ENCODE data around the gene PLB1.
A peak's percentile ranks its signal among the peaks of the same experiment; 100 is the strongest.

The PLB1 gene

DNA sequence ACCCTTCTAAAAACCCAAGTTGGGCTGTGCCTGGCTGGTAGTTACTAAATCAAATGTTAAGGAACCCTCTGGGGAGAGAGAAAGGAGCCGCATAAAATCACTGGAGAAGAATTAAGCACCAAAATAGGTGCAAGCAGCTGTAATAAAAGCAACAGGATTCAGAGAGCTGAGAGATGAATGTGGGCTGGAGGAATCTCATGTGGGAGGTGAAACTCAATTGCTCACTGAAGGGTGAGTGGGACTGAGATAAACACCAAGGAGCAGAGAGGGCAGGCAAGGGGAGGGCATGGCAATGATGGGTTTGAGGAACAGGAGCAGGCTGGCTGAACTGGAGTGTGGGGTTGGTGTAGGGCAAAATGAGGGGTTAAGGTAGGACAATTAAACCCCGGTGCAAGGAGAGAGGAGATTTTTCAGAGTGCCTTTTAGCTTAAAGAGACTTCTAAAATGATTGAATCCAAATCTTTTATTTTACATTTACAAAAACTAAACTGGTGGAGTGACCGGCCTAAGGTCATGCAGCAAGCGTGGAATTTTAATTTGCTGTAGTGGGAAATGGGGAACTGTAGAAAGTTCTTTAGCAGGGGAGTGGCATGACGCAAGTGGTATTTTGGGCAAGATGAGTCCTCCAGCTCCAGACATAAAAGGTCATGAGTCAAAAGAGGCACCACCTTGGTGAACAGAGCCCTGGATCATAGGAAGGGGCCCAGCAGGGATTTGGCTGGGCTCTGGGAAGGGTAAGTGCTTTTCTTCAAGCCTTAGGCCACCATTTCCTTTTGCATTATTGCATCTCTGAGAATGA, 10.5 kb downstream of the PLB1 start:
- no peak for DNase-seq (ENCODE audit: low spot score)

GRCh38 chr2:28507796-28508764, 12.2 kb downstream of the PLB1 start:
- peak; percentile 100 for DNase-seq (ENCODE audit: low spot score)

DNA sequence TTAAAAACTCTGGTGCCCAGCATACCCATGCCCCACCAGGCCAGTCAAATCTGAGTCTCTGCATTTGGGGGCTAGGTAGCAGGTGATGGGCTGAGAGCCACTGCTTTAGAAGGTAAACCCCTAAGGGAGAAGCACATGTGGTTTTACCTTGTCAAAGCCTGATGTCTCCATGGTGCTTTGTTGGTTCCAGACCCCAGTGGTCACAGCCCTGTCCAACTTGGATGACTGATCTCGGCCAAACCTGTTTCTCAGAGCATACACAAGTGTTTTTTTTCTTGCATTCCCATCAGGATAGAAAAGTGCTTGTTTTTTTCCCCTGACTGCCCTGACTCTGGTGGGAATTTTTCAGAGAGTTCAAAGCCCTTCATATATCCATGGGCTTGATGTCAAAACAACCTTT, 13.5 kb downstream of the PLB1 start:
- no peak for DNase-seq (ENCODE audit: low spot score)

- DNase-seq (ENCODE audit: low spot score): no peak
Observed at GRCh38 chr2:28510184-28510583, 14.3 kb downstream of the PLB1 start.

DNA sequence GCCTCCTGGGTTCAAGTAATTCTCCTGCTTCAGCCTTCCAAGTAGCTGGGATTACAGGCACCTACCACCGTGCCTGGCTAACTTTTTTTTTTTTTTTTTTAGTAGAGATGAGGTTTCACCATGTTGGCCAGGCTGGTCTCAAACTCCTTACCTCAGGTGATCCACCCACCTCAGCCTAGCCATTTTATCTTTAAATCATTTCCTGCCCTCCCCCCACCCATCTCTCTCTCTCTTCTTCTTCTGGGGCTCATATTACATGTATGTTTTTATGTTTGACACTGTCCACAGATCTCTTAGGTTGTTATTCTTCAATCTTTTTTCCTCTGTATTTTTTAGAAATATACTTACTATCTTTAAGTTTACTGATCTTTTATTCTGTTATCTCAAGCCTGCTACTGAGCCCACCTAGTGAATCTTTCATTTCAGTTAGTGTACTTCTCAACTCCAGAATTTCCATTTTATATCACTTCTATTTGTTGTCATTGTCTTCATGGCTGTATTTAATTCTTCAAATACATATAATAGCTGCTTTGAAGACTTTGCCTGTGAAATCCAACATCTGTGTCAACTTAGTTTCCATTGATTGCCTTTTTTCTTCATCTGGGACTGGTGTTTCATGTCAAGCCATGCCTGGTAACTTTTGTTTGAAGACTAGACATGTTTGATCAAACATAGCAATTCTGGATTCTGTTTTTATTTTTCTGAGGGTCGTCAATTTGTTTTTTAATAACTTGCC, 16.2 kb downstream of the PLB1 start:
- DNase-seq (ENCODE audit: low spot score): no peak

GRCh38 chr2:28512607-28512965, 16.7 kb downstream of the PLB1 start:
- DNase-seq (ENCODE audit: low spot score): no peak

DNA sequence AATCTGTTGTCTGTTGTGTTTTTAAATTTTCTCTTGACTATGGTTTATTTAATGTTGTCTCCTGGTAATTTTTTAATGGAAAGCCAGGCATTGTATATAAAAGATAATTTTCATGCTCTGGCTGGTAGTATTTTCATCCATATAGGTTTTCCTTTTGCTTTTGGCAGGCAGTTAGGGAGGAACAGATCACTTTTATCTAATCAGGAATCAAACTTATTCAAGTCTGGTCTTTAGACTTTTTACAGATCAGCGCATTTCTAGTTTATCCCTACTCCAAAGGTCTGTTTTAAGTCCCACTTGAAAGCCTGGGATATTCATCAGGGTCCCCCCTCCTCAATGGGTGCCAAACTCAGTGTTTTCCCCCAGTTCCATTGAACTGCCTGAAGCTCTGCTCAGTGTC, 17.2 kb downstream of the PLB1 start:
- DNase-seq (ENCODE audit: low spot score): no peak

GRCh38 chr2:28515176-28515751, 19.4 kb downstream of the PLB1 start:
- no peak for DNase-seq (ENCODE audit: low spot score)

GRCh38 chr2:28516430-28516829, 20.6 kb downstream of the PLB1 start:
- no peak for DNase-seq (ENCODE audit: low spot score)

- DNase-seq (ENCODE audit: low spot score): no peak
Observed at GRCh38 chr2:28516950-28517349, 21.1 kb downstream of the PLB1 start.

GRCh38 chr2:28521663-28522062, 25.8 kb downstream of the PLB1 start:
- no peak for DNase-seq (ENCODE audit: low spot score)

GRCh38 chr2:28522481-28522880, 26.6 kb downstream of the PLB1 start:
- DNase-seq (ENCODE audit: low spot score): no peak

DNA sequence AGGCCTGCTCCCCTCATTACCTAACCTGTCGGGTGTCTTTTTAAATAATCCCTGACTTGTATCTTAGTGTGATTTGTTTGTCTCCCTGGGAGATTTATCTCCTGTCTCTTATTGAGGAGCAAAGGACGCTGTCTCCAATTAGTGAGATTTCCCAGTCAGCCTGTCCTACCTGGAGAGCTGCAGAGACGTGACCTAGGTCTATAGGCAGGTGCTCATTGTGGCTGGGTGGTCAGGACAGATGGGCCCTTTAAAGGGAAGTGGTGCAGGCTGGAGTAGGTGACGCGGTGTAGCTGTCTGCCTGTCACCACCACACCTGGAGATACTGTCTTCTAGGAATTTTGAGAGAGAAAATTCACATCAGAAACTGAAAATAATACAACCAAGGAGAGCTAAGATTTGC, 28.0 kb downstream of the PLB1 start:
- DNase-seq (ENCODE audit: low spot score): no peak

DNA sequence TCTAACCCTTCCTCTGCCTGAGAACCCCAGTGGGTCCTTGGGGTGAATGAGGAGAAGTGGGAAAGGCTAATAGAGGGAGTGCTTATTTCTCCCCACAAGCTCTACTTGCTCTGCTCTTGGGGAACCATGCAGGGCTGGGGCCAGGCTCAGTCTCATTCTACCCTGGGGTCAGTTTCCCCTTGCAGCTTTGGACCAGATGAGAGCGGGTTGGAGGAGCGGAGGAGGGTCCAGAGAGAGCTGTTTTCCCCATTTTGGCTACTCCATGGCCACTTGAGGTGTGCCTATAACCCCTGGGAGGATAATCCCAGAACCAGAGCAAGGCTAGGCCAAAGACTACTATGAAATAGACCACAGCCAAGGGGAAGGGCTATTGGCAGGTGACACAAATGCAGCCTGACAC, 29.6 kb downstream of the PLB1 start:
- DNase-seq (ENCODE audit: low spot score): no peak

- DNase-seq (ENCODE audit: low spot score): no peak
Observed at GRCh38 chr2:28526527-28527132, 30.8 kb downstream of the PLB1 start.

- no peak for DNase-seq (ENCODE audit: low spot score)
Observed at GRCh38 chr2:28527196-28527595, 31.3 kb downstream of the PLB1 start.

DNA sequence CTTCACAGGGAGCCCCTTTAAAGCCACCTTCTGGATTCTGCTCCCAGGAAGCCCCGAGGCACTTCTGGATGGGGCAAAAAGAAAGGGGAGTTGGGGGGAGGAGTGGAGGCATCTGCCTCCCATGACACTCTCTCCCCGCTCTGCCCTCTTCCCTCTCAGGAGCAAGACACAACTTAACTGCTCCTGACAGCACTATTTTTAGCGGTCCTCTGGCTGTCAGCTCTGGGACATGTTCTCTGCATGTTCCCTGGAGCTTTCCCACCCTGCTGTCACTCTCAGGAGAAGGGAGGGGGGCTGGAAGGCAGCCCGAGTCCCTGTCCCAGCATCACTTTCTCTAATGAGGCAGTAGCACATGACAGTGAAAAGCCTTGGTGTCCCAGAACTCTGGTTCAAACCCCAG, 32.3 kb downstream of the PLB1 start:
- no peak for DNase-seq (ENCODE audit: low spot score)

GRCh38 chr2:28530782-28531181, 34.9 kb downstream of the PLB1 start:
- no peak for DNase-seq (ENCODE audit: low spot score)

GRCh38 chr2:28532399-28532798, 36.5 kb downstream of the PLB1 start:
- no peak for DNase-seq (ENCODE audit: low spot score)

- DNase-seq (ENCODE audit: low spot score): no peak
Observed at GRCh38 chr2:28533044-28533680, 37.3 kb downstream of the PLB1 start.

GRCh38 chr2:28534817-28535216, 39.0 kb downstream of the PLB1 start:
- DNase-seq (ENCODE audit: low spot score): no peak
